Progenitor cell of endocrine pancreas (in vitro differentiated cells): Measurements from ENCODE around the gene RPL4. TPM values are rescaled to one million over a fixed set of nuclear protein-coding genes. Genes with fewer than 3 reads are reported as not detected.

Source experiments
- DNase-seq: peaks from one replicate; pipeline ENCODE4 v3.0.0; 2021; ENCODE audit warnings: low spot score; ENCODE audit not compliant: unreplicated experiment
- H3K27ac Mint-ChIP-seq: 2 replicates; pipeline ENCODE4 v1.8.0; 2021; ENCODE audit warnings: mild to moderate bottlenecking, moderate library complexity, mixed read lengths
- H3K27me3 Mint-ChIP-seq: 2 replicates; pipeline ENCODE4 v1.8.0; 2021; ENCODE audit warnings: mixed read lengths
- H3K36me3 Mint-ChIP-seq: 2 replicates; pipeline ENCODE4 v1.8.0; 2022; ENCODE audit warnings: mixed read lengths; ENCODE audit not compliant: insufficient read depth
- H3K4me1 Mint-ChIP-seq: 2 replicates; pipeline ENCODE4 v1.8.0; 2021; ENCODE audit warnings: low read depth, mixed read lengths
- H3K4me3 Mint-ChIP-seq: 2 replicates; pipeline ENCODE4 v1.8.0; 2021; ENCODE audit warnings: low read depth, mild to moderate bottlenecking, moderate library complexity, mixed read lengths
- H3K9me3 Mint-ChIP-seq: 2 replicates; pipeline ENCODE4 v1.8.0; 2021; ENCODE audit warnings: low read depth, mixed read lengths
- CTCF ChIP-seq: fragments of 200-600 bp; sonication (generic); IDR thresholded peaks from one replicate; pipeline ENCODE4 v1.5.0; 2021; ENCODE audit warnings: antibody characterized with exemption, mild to moderate bottlenecking; ENCODE audit not compliant: unreplicated experiment
- total RNA-seq: library from RNA; stranded (reverse); gene quantifications from 2 replicates; pipeline ENCODE4 v1.2.1, GENCODE V29; 2021

Gene RPL4
- total RNA-seq, 1 donor from 2014 or later: 2,572 TPM

GRCh38 chr15:66488525-66488924 is 16.1 kb downstream of the RPL4 start:
- no peak for TF ChIP-seq CTCF
- DNase-seq: no peak
- H3K27ac Mint-ChIP-seq: no peak overlapping the region
- no peaks in the 10 kb centered on the region for H3K4me1 Mint-ChIP-seq
- no peaks in the 10 kb centered on the region for H3K27me3 Mint-ChIP-seq
- no peak overlapping the region for H3K4me3 Mint-ChIP-seq
- H3K9me3 Mint-ChIP-seq: no peaks in the 10 kb centered on the region
- no peaks in the 10 kb centered on the region for H3K36me3 Mint-ChIP-seq

- H3K27me3 Mint-ChIP-seq: no peaks in the 10 kb centered on the region
- no peak overlapping the region for H3K4me3 Mint-ChIP-seq
- H3K27ac Mint-ChIP-seq: no peak overlapping the region
- DNase-seq: no peak
- no peaks in the 10 kb centered on the region for H3K4me1 Mint-ChIP-seq
- no peak for TF ChIP-seq CTCF
- H3K36me3 Mint-ChIP-seq: peaks cover 1% of the 10 kb centered on the region
- no peaks in the 10 kb centered on the region for H3K9me3 Mint-ChIP-seq
These were observed 17.8 kb downstream of the RPL4 start for GRCh38 chr15:66486887-66487286.

GRCh38 chr15:66484539-66485112 is 20.0 kb downstream of the RPL4 start:
- peaks cover 1% of the 10 kb centered on the region for H3K36me3 Mint-ChIP-seq
- peak overlapping the region; percentile 17 for H3K27ac Mint-ChIP-seq
- no peaks in the 10 kb centered on the region for H3K27me3 Mint-ChIP-seq

GRCh38 chr15:66483131-66483566 is 21.5 kb downstream of the RPL4 start:
- Mint-ChIP-seq H3K27me3 (no peaks in the 10 kb centered on the region), H3K27ac (no peak overlapping the region), H3K36me3 (peaks cover 2% of the 10 kb centered on the region), H3K9me3 (no peaks in the 10 kb centered on the region), H3K4me1 (no peaks in the 10 kb centered on the region), H3K4me3 (no peak overlapping the region)
- no peak for DNase-seq
- TF ChIP-seq CTCF: no peak

More at GRCh38 chr15:66484539-66485112, 20.0 kb downstream of the RPL4 start:
- H3K4me1 Mint-ChIP-seq: no peaks in the 10 kb centered on the region
- TF ChIP-seq CTCF: no peak
- H3K4me3 Mint-ChIP-seq: no peak overlapping the region
- no peaks in the 10 kb centered on the region for H3K9me3 Mint-ChIP-seq
- no peak for DNase-seq

GRCh38 chr15:66482539-66482938 is 22.1 kb downstream of the RPL4 start:
- Mint-ChIP-seq H3K9me3 (no peaks in the 10 kb centered on the region), H3K4me3 (no peak overlapping the region), H3K36me3 (peaks cover 2% of the 10 kb centered on the region), H3K4me1 (no peaks in the 10 kb centered on the region), H3K27ac (peak overlapping the region; percentile 15), H3K27me3 (no peaks in the 10 kb centered on the region)
- TF ChIP-seq CTCF: no peak
- DNase-seq: no peak
